Omental fat pad (tissue), 4 donors: ENCODE data around the gene CTF1. TPM values are rescaled to one million over a fixed set of nuclear protein-coding genes. Genes with fewer than 3 reads are reported as not detected.
"Not testable (repeated sequence)": the region's sequence is repeated elsewhere in the genome, so short reads cannot be mapped to it uniquely, and the experiment has no call there.

Experiments
- ATAC-seq: fragments of 150-250 bp; one replicate; pipeline ENCODE4 v1.9.1; 2016; ENCODE audit warnings: mild to moderate bottlenecking, moderate library complexity; ENCODE audit not compliant: low FRiP score
- DNase-seq: peaks from one replicate; pipeline ENCODE4 v3.0.0-alpha.2; 2019; ENCODE audit warnings: low spot score
- CTCF ChIP-seq, 3 donors: fragments of 450-650 bp; IDR thresholded peaks; one replicate each; pipeline ENCODE4 v1.5.1; 2016 to 2017; ENCODE audit warnings: antibody characterized with exemption in 3 of 3, mild to moderate bottlenecking in 3 of 3, moderate library complexity in 2 of 3
- total RNA-seq, 4 donors: library from RNA; depleted of rRNA; stranded (reverse); fragments of >200 nt; gene quantifications; one replicate each; pipeline ENCODE4 v1.1.0, GENCODE V29; 2016

Gene CTF1, protein sequence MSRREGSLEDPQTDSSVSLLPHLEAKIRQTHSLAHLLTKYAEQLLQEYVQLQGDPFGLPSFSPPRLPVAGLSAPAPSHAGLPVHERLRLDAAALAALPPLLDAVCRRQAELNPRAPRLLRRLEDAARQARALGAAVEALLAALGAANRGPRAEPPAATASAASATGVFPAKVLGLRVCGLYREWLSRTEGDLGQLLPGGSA
- total RNA-seq = 1 to 10 TPM; 1.7 to 3.5 (median 2.3) TPM

GRCh38 chr16:30896261-30896888 lies at the start of gene CTF1:
Gene CTF1 (plus strand): TSS chr16:30896614. CDS start chr16:30896644, 30 bp downstream.
- no peak for TF ChIP-seq CTCF (IDR thresholded peaks at IDR 0.05)
- ATAC-seq = peak; percentile 64
- no peak for DNase-seq

GRCh38 chr16:30846649-30847402 lies 49.6 kb upstream of the CTF1 start:
- no peak for TF ChIP-seq CTCF (IDR thresholded peaks at IDR 0.05)

DNA sequence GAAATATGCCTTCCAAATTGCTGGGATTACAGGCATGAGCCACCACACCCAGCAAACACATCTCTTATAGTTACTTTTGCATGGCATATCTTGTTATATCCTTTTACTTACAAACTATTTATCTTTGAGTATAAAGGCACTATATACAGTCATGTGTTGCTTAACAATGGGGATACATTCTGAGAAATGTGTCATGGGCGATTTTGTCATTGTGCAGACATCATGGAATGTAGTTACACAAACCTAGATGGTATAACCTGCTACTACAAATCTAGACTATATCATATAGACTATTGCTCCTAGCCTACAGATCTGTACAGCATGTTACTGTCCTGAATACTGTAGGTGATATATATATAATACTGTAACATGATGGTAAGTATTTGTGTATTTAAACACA lies 46.2 kb upstream of the CTF1 start:
- no peak for ATAC-seq
- no peak for TF ChIP-seq CTCF (IDR thresholded peaks at IDR 0.05)
- no peak for DNase-seq

More at GRCh38 chr16:30846649-30847402, 49.6 kb upstream of the CTF1 start:
- ATAC-seq (no peak), DNase-seq (no peak)

GRCh38 chr16:30853758-30854157 lies 42.7 kb upstream of the CTF1 start:
- DNase-seq = no peak
- TF ChIP-seq CTCF (IDR thresholded peaks at IDR 0.05) = no peak
- no peak for ATAC-seq

GRCh38 chr16:30858111-30858495 lies 38.3 kb upstream of the CTF1 start:
- DNase-seq = no peak
- no peak for ATAC-seq
- no peak for TF ChIP-seq CTCF (IDR thresholded peaks at IDR 0.05)

GRCh38 chr16:30858829-30859423 lies 37.5 kb upstream of the CTF1 start:
- DNase-seq (no peak), ATAC-seq (no peak)
- no peak for TF ChIP-seq CTCF (IDR thresholded peaks at IDR 0.05)

- DNase-seq, ATAC-seq: not testable (repeated sequence)
These were observed 35.7 kb upstream of the CTF1 start for GRCh38 chr16:30860729-30861128.

DNA sequence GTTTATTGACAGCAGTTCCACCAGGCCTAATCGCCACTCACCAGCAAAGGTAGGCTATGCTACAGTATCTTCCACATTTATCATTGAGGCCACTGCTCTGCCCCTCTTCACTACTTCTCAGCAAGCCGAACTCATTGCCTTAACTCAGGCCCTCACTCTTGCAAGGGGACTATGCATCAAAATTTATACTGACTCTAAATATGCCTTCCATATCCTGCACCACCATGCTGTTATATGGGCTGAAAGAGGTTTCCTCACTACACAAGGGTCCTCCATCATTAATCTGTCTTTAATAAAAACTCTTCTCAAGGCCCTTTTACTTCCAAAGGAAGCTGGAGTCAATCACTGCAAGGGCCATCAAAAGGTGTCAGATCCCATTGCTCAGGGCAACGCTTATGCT lies 33.2 kb upstream of the CTF1 start:
- ATAC-seq = not testable (repeated sequence)

More for the DNA sequence above, 33.2 kb upstream of the CTF1 start:
- not testable (repeated sequence) for DNase-seq
